Skin epidermis (tissue), 12 donors: Measurements from ENCODE around the gene SLC39A11.
"Not testable (repeated sequence)": the region's sequence is repeated elsewhere in the genome, so short reads cannot be mapped to it uniquely, and the experiment has no call there.

ENCODE experiments used
- H3K27ac ChIP-seq, 21 experiments: fragments of 200-600 bp; sonication (generic) in 11 of 21; one replicate each; pipeline ENCODE4 v1.5.0; 2020; ENCODE audit warnings: mild to moderate bottlenecking in 3 of 21, inconsistent platforms in 2 of 21, moderate library complexity in 2 of 21
- H3K4me3 ChIP-seq, 7 experiments: fragments of 200-600 bp; sonication (generic) in 2 of 7; one replicate each; pipeline ENCODE4 v1.5.0; 2020; ENCODE audit warnings: inconsistent platforms in 2 of 7, mild to moderate bottlenecking in 2 of 7, moderate library complexity in 1 of 7

Gene SLC39A11

GRCh38 chr17:73020110-73020509 lies 72.4 kb downstream of the SLC39A11 start:
- no peak overlapping the region for H3K27ac ChIP-seq
- H3K4me3 ChIP-seq: no peak overlapping the region

GRCh38 chr17:73018599-73018998 lies 73.9 kb downstream of the SLC39A11 start:
- Histone ChIP-seq H3K4me3 (no peak overlapping the region), H3K27ac (no peak overlapping the region)

- Histone ChIP-seq H3K27ac (no peak overlapping the region), H3K4me3 (no peak overlapping the region)
Measured at GRCh38 chr17:73017658-73018057, 74.8 kb downstream of the SLC39A11 start.

GRCh38 chr17:73015722-73016276 lies 76.7 kb downstream of the SLC39A11 start:
- Histone ChIP-seq H3K4me3 (no peak overlapping the region), H3K27ac (no peak overlapping the region)

GRCh38 chr17:73013816-73014663 lies 78.4 kb downstream of the SLC39A11 start:
- H3K27ac ChIP-seq: no peak overlapping the region
- H3K4me3 ChIP-seq: no peak overlapping the region

- Histone ChIP-seq H3K4me3 (no peak overlapping the region), H3K27ac (no peak overlapping the region)
Measured at GRCh38 chr17:73013301-73013700, 79.2 kb downstream of the SLC39A11 start.

GRCh38 chr17:73011016-73011486 lies 81.4 kb downstream of the SLC39A11 start:
- Histone ChIP-seq H3K27ac (no peak overlapping the region), H3K4me3 (no peak overlapping the region)

GRCh38 chr17:73010414-73010813 lies 82.1 kb downstream of the SLC39A11 start:
- Histone ChIP-seq H3K27ac (no peak overlapping the region), H3K4me3 (no peak overlapping the region)

- no peak overlapping the region for H3K4me3 ChIP-seq
Measured at GRCh38 chr17:73007407-73007806, 85.1 kb downstream of the SLC39A11 start.

GRCh38 chr17:73005360-73005759 lies 87.1 kb downstream of the SLC39A11 start:
- H3K27ac ChIP-seq: no peak overlapping the region
- H3K4me3 ChIP-seq: no peak overlapping the region

More at GRCh38 chr17:73007407-73007806, 85.1 kb downstream of the SLC39A11 start:
- no peak overlapping the region for H3K27ac ChIP-seq

GRCh38 chr17:73003487-73003886 lies 89.0 kb downstream of the SLC39A11 start:
- Histone ChIP-seq H3K27ac (no peak overlapping the region), H3K4me3 (no peak overlapping the region)

- H3K27ac ChIP-seq: no peak overlapping the region
- H3K4me3 ChIP-seq: no peak overlapping the region
Measured at GRCh38 chr17:73000832-73001231, 91.7 kb downstream of the SLC39A11 start.

GRCh38 chr17:72999474-72999873 lies 93.0 kb downstream of the SLC39A11 start:
- not testable (repeated sequence) for H3K27ac ChIP-seq, H3K4me3 ChIP-seq

GRCh38 chr17:72998343-72998742 lies 94.1 kb downstream of the SLC39A11 start:
- no peak overlapping the region for H3K27ac ChIP-seq

GRCh38 chr17:72997559-72997958 lies 94.9 kb downstream of the SLC39A11 start:
- no peak overlapping the region for H3K4me3 ChIP-seq
- no peak overlapping the region for H3K27ac ChIP-seq

More at GRCh38 chr17:72998343-72998742, 94.1 kb downstream of the SLC39A11 start:
- H3K4me3 ChIP-seq: no peak overlapping the region

GRCh38 chr17:72996791-72997190 lies 95.7 kb downstream of the SLC39A11 start:
- Histone ChIP-seq H3K27ac (no peak overlapping the region), H3K4me3 (no peak overlapping the region)

GRCh38 chr17:72995008-72995656 lies 97.4 kb downstream of the SLC39A11 start:
- H3K4me3 ChIP-seq: no peak overlapping the region
- H3K27ac ChIP-seq: no peak overlapping the region

- H3K4me3 ChIP-seq: not testable (repeated sequence)
- peak overlapping the region in 1 of 21 experiments; percentile 21 for H3K27ac ChIP-seq
Measured at GRCh38 chr17:72992783-72993467, 99.6 kb downstream of the SLC39A11 start.

- H3K4me3 ChIP-seq: no peak overlapping the region
- H3K27ac ChIP-seq: no peak overlapping the region
Measured at GRCh38 chr17:72991651-72992050, 100.8 kb downstream of the SLC39A11 start.

GRCh38 chr17:72989074-72989610 lies 103.3 kb downstream of the SLC39A11 start:
- H3K4me3 ChIP-seq: no peak overlapping the region

More at GRCh38 chr17:72989074-72989610, 103.3 kb downstream of the SLC39A11 start:
- no peak overlapping the region for H3K27ac ChIP-seq
